Measurements from ENCODE around the gene CPLX3.
"Not testable (repeated sequence)": the region's sequence is repeated elsewhere in the genome, so short reads cannot be mapped to it uniquely, and the experiment has no call there.

DNA sequence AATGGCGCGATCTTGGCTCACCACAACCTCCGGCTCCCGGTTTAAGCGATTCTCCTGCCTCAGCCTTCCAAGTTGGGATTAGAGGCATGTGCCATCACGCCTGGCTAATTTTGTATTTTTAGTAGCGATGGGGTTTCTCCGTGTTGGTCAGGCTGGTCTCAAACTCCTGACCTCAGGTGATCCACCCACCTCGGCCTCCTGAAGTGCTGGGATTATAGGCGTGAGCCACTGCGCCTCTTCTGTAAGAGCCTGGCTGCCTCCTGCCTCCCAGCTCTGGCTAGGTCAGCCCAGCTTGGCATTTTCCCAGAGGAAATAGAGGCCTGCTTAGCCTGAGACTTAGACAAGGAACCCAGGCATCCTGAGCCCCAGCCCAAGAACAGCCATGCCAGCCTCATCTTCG is 40.3 kb upstream of the CPLX3 start:
- TF ChIP-seq, protein P1, sequence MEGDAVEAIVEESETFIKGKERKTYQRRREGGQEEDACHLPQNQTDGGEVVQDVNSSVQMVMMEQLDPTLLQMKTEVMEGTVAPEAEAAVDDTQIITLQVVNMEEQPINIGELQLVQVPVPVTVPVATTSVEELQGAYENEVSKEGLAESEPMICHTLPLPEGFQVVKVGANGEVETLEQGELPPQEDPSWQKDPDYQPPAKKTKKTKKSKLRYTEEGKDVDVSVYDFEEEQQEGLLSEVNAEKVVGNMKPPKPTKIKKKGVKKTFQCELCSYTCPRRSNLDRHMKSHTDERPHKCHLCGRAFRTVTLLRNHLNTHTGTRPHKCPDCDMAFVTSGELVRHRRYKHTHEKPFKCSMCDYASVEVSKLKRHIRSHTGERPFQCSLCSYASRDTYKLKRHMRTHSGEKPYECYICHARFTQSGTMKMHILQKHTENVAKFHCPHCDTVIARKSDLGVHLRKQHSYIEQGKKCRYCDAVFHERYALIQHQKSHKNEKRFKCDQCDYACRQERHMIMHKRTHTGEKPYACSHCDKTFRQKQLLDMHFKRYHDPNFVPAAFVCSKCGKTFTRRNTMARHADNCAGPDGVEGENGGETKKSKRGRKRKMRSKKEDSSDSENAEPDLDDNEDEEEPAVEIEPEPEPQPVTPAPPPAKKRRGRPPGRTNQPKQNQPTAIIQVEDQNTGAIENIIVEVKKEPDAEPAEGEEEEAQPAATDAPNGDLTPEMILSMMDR (IDR thresholded peaks at IDR 0.05): not testable (repeated sequence)
- TF ChIP-seq POLR2A (IDR thresholded peaks at IDR 0.05): not testable (repeated sequence)

Data from upper lobe of left lung (tissue), 4 donors.